Measurements from ENCODE around the gene ACOX3.

The ACOX3 gene

DNA sequence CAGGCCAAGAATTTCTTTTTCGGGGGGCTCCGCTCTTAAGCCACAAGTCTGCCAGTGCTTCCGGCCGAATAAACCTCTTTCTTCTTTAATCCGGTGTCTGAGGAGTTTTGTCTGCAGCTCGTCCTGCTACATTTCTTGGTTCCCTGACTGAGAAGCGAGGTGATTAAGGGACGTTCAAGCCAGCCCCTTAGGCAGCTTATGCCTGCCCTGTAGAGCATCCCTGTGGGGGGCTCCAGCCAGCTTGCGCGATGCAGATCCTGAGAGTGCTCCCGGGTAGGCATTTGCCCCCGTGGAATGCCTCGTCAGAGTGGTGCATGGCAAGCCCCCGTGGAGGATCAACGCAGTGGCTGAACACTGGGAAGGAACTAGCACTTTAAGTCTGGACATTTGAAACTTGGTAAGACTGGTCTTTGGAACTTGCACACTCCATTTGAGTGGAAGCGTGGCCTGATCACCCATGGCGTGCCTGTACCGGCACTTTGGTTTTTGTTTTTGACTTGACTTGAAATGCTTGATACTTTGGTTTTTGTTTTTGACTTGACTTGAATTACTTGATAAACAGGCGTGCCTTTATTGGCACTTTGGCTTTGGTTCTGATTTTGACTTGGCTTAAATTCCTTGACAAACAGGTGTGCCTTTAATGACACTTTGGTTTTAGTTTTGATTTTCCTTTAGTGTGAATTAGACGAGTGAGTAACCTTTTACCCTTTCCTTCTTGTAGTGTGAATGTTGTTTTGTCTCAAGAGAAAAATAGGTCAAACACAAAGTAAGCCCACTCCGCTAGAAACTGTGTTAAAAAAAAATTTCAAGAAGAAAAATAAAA lies 6.1 kb downstream of the ACOX3 start:
- H3K4me3 ChIP-seq (ENCODE audit: low read depth, low read length), result peak overlapping the region; percentile 51; the same call in 1 of the 2 replicates
- no peak for TF ChIP-seq CTCF (IDR thresholded peaks at IDR 0.05; ENCODE audit: low read depth, low read length, missing control alignments)
- no peak for DNase-seq (ENCODE audit: low read depth)

GRCh38 chr4:8433136-8433535 lies 7.4 kb downstream of the ACOX3 start:
- no peak for DNase-seq (ENCODE audit: low read depth)
- TF ChIP-seq CTCF (IDR thresholded peaks at IDR 0.05; ENCODE audit: low read depth, low read length, missing control alignments), result no peak
- H3K4me3 ChIP-seq (ENCODE audit: low read depth, low read length), result no peak overlapping the region

- no peak for TF ChIP-seq CTCF (IDR thresholded peaks at IDR 0.05; ENCODE audit: low read depth, low read length, missing control alignments)
- H3K4me3 ChIP-seq (ENCODE audit: low read depth, low read length), result no peak overlapping the region
- DNase-seq (ENCODE audit: low read depth), result no peak
Measured at GRCh38 chr4:8431553-8431952, 9.0 kb downstream of the ACOX3 start.

GRCh38 chr4:8428288-8429097 lies 12.0 kb downstream of the ACOX3 start:
- H3K4me3 ChIP-seq (ENCODE audit: low read depth, low read length), result peak overlapping the region; percentile 58
- no peak for DNase-seq (ENCODE audit: low read depth)
- TF ChIP-seq CTCF (IDR thresholded peaks at IDR 0.05; ENCODE audit: low read depth, low read length, missing control alignments), result peak; percentile 65

GRCh38 chr4:8427761-8428287 lies 12.7 kb downstream of the ACOX3 start:
- no peak for TF ChIP-seq CTCF (IDR thresholded peaks at IDR 0.05; ENCODE audit: low read depth, low read length, missing control alignments)
- no peak for DNase-seq (ENCODE audit: low read depth)
- peak overlapping the region; percentile 58 for H3K4me3 ChIP-seq (ENCODE audit: low read depth, low read length)

DNA sequence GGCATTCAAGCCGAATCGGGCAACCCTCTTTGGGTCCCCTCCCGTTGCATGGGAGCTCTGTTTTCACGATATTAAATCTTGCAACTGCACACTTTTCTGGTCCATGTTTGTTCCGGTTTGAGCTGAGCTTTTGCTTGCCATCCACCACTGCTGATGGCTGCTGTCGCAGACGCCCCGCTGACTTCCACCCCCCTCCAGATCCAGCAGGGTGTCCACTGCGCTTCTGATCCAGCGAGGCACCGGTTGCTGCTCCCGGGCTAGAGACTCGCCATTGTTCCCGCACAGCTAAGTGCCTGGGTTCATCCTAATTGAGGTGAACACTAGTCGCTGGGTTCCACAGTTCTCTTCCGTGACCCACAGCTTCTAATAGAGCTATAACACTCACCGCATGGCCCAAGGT lies 13.3 kb downstream of the ACOX3 start:
- DNase-seq (ENCODE audit: low read depth), result no peak
- no peak for TF ChIP-seq CTCF (IDR thresholded peaks at IDR 0.05; ENCODE audit: low read depth, low read length, missing control alignments)
- peak overlapping the region; percentile 58 for H3K4me3 ChIP-seq (ENCODE audit: low read depth, low read length)
